ENCODE measurements around the gene ZNRD2.
A peak's percentile ranks its signal among the peaks of the same experiment; 100 is the strongest.
"Not testable (repeated sequence)": the region's sequence is repeated elsewhere in the genome, so short reads cannot be mapped to it uniquely, and the experiment has no call there.

The ZNRD2 gene

GRCh38 chr11:65569973-65570918 lies at the start of gene ZNRD2:
ZNRD2 (plus strand) TSS chr11:65570477; CDS start chr11:65570492, 15 bp downstream.
- H3K27ac ChIP-seq = peak within 1 kb of the TSS; percentile 26 to 99 (median 93)

GRCh38 chr11:65521777-65522521 lies 48.3 kb upstream of the ZNRD2 start:
- peak overlapping the region in 3 of 21 experiments; percentile 29 to 73 (median 39) for H3K27ac ChIP-seq
- H3K4me3 ChIP-seq = not testable (repeated sequence)

More at GRCh38 chr11:65569973-65570918, at the start of gene ZNRD2:
- peak within 1 kb of the TSS; percentile 62 to 93 (median 73) for H3K4me3 ChIP-seq

- H3K4me3 ChIP-seq = not testable (repeated sequence)
- H3K27ac ChIP-seq = peak overlapping the region in 12 of 21 experiments; percentile 11 to 80 (median 48)
These were observed 47.3 kb upstream of the ZNRD2 start for GRCh38 chr11:65522718-65523630.

- H3K27ac ChIP-seq = peak overlapping the region in 13 of 21 experiments; percentile 11 to 80 (median 48)
- not testable (repeated sequence) for H3K4me3 ChIP-seq
These were observed 46.7 kb upstream of the ZNRD2 start for GRCh38 chr11:65523631-65523968.

GRCh38 chr11:65524014-65524740 lies 46.1 kb upstream of the ZNRD2 start:
- Histone ChIP-seq H3K27ac (peak overlapping the region in 18 of 21 experiments; percentile 10 to 80 (median 48)), H3K4me3 (peak overlapping the region in 4 of 7 experiments; percentile 4 to 99 (median 14))

- Histone ChIP-seq H3K27ac (peak within 1 kb of the TSS; percentile 77 to 98 (median 94)), H3K4me3 (peak within 1 kb of the TSS; percentile 80 to 100 (median 96))
These were observed 45.3 kb upstream of the ZNRD2 start, which contains the start of gene SCYL1 for GRCh38 chr11:65524741-65525545. SCYL1 (plus strand) TSS chr11:65525083; CDS start chr11:65525154, 71 bp downstream.

- peak overlapping the region; percentile 77 to 98 (median 94) for H3K27ac ChIP-seq
These were observed 44.5 kb upstream of the ZNRD2 start for GRCh38 chr11:65525546-65526480.

GRCh38 chr11:65526744-65527143 lies 43.5 kb upstream of the ZNRD2 start:
- Histone ChIP-seq H3K4me3 (no peak overlapping the region), H3K27ac (peak overlapping the region in 2 of 21 experiments; percentile 26 to 36)

More at GRCh38 chr11:65525546-65526480, 44.5 kb upstream of the ZNRD2 start:
- peak overlapping the region; percentile 80 to 100 (median 96) for H3K4me3 ChIP-seq

- peak overlapping the region in 1 of 21 experiments; percentile 7 for H3K27ac ChIP-seq
- no peak overlapping the region for H3K4me3 ChIP-seq
These were observed 41.4 kb upstream of the ZNRD2 start for GRCh38 chr11:65528819-65529350.

- Histone ChIP-seq H3K27ac (peak overlapping the region in 1 of 21 experiments; percentile 7), H3K4me3 (no peak overlapping the region)
These were observed 40.7 kb upstream of the ZNRD2 start for GRCh38 chr11:65529475-65530156.

- no peak overlapping the region for H3K4me3 ChIP-seq
These were observed 40.1 kb upstream of the ZNRD2 start for GRCh38 chr11:65530157-65530496.

GRCh38 chr11:65532388-65533064 lies 37.8 kb upstream of the ZNRD2 start:
- H3K27ac ChIP-seq = no peak overlapping the region

More at GRCh38 chr11:65530157-65530496, 40.1 kb upstream of the ZNRD2 start:
- peak overlapping the region in 2 of 21 experiments; percentile 5 to 7 for H3K27ac ChIP-seq

GRCh38 chr11:65535102-65535501 lies 35.2 kb upstream of the ZNRD2 start:
- Histone ChIP-seq H3K27ac (no peak overlapping the region), H3K4me3 (no peak overlapping the region)

More at GRCh38 chr11:65532388-65533064, 37.8 kb upstream of the ZNRD2 start:
- no peak overlapping the region for H3K4me3 ChIP-seq

GRCh38 chr11:65536412-65537295 lies 33.6 kb upstream of the ZNRD2 start:
- H3K27ac ChIP-seq = no peak overlapping the region

More at GRCh38 chr11:65536412-65537295, 33.6 kb upstream of the ZNRD2 start:
- no peak overlapping the region for H3K4me3 ChIP-seq

Data from skin epidermis (tissue), 12 donors.